ENCODE results near the gene IGLON5.

The IGLON5 gene

DNA sequence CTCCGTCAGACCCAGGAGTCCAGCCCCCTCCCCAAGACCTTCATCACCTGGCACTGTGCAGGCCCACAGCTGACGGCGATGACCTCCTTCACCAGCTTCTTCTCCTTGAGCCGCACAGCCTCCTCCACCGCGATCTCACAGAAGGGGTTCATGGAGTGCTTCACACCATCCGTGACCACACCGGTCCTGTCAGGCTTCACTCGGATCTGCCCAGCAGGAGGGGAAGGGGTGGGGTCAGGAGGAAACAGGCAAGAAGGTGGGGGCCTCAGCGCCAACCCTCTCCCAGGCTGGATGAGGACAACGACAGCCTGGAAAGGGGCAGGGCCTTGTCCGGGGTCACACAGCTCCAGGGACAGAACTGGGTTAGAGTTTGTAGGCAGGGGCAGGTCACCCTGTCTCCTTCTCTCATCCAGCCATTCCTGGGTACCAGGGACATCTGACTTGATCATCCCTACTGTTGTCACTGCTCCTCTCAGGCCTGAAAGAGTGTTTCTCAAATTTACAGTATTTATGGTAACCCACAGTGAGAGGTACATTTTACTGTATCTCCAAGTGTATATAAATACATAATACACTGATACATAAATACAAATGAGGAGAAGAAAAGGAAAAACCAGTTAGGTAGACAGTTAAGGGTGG is 42.8 kb downstream of the IGLON5 start (continued):
- TF ChIP-seq, protein P1, sequence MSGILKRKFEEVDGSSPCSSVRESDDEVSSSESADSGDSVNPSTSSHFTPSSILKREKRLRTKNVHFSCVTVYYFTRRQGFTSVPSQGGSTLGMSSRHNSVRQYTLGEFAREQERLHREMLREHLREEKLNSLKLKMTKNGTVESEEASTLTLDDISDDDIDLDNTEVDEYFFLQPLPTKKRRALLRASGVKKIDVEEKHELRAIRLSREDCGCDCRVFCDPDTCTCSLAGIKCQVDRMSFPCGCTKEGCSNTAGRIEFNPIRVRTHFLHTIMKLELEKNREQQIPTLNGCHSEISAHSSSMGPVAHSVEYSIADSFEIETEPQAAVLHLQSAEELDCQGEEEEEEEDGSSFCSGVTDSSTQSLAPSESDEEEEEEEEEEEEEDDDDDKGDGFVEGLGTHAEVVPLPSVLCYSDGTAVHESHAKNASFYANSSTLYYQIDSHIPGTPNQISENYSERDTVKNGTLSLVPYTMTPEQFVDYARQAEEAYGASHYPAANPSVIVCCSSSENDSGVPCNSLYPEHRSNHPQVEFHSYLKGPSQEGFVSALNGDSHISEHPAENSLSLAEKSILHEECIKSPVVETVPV (CRISPR knock-in tag; IDR thresholded peaks at IDR 0.05): no peak
- TF ChIP-seq ISL1 (CRISPR knock-in tag; IDR thresholded peaks at IDR 0.05) (no peak), SNAI2 (CRISPR knock-in tag; IDR thresholded peaks at IDR 0.05) (no peak), ZFP30 (CRISPR knock-in tag; IDR thresholded peaks at IDR 0.05) (no peak), ZC3H10 (CRISPR knock-in tag; IDR thresholded peaks at IDR 0.05) (no peak), ZNF70 (CRISPR knock-in tag; IDR thresholded peaks at IDR 0.05) (no peak), GLIS3 (CRISPR knock-in tag; IDR thresholded peaks at IDR 0.05) (no peak), ZNF565 (CRISPR knock-in tag; conservative IDR thresholded peaks at IDR 0.05; ENCODE audit: low read depth) (no peak), BACH2 (CRISPR knock-in tag; IDR thresholded peaks at IDR 0.05; ENCODE audit: borderline replicate concordance) (no peak)

DNA sequence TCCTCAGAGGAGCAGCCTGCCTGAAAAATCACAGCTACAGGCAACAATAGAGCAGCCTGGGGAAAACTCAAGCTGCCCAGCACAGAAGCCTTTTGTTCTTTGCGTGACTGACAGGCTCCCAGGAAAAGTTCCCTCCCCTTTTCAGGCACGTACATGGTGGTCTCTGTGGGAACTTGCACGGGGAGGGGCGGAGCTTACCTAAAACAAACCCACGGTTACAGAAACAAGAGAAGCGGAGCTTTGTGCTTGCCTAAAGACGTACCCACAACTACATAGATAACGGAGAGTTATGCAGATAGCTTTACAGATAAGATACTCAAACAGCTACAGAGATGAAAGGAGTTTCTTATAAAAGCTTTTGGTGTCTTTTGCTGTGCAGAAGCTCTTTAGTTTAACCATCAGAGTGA is 43.3 kb downstream of the IGLON5 start:
- no peak for ATAC-seq
- TF ChIP-seq ZFP3 (CRISPR knock-in tag; IDR thresholded peaks at IDR 0.05) (no peak), ZFP30 (CRISPR knock-in tag; IDR thresholded peaks at IDR 0.05) (no peak), OSR1 (CRISPR knock-in tag; IDR thresholded peaks at IDR 0.05) (no peak), ZNF70 (CRISPR knock-in tag; IDR thresholded peaks at IDR 0.05) (no peak), CSDC2 (CRISPR knock-in tag; IDR thresholded peaks at IDR 0.05) (no peak), GLIS3 (CRISPR knock-in tag; IDR thresholded peaks at IDR 0.05) (no peak), ZNF8 (CRISPR knock-in tag; IDR thresholded peaks at IDR 0.05) (no peak), ARNTL (CRISPR knock-in tag; IDR thresholded peaks at IDR 0.05; ENCODE audit: borderline replicate concordance, low read depth) (no peak), TOX (CRISPR knock-in tag; IDR thresholded peaks at IDR 0.05; ENCODE audit: borderline replicate concordance) (no peak), RARB (CRISPR knock-in tag; IDR thresholded peaks at IDR 0.05) (no peak), ESRRG (CRISPR knock-in tag; IDR thresholded peaks at IDR 0.05) (no peak)
- TF ChIP-seq, protein P2, sequence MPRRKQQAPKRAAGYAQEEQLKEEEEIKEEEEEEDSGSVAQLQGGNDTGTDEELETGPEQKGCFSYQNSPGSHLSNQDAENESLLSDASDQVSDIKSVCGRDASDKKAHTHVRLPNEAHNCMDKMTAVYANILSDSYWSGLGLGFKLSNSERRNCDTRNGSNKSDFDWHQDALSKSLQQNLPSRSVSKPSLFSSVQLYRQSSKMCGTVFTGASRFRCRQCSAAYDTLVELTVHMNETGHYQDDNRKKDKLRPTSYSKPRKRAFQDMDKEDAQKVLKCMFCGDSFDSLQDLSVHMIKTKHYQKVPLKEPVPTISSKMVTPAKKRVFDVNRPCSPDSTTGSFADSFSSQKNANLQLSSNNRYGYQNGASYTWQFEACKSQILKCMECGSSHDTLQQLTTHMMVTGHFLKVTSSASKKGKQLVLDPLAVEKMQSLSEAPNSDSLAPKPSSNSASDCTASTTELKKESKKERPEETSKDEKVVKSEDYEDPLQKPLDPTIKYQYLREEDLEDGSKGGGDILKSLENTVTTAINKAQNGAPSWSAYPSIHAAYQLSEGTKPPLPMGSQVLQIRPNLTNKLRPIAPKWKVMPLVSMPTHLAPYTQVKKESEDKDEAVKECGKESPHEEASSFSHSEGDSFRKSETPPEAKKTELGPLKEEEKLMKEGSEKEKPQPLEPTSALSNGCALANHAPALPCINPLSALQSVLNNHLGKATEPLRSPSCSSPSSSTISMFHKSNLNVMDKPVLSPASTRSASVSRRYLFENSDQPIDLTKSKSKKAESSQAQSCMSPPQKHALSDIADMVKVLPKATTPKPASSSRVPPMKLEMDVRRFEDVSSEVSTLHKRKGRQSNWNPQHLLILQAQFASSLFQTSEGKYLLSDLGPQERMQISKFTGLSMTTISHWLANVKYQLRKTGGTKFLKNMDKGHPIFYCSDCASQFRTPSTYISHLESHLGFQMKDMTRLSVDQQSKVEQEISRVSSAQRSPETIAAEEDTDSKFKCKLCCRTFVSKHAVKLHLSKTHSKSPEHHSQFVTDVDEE (CRISPR knock-in tag; IDR thresholded peaks at IDR 0.05): no peak
- TF ChIP-seq, protein P3, sequence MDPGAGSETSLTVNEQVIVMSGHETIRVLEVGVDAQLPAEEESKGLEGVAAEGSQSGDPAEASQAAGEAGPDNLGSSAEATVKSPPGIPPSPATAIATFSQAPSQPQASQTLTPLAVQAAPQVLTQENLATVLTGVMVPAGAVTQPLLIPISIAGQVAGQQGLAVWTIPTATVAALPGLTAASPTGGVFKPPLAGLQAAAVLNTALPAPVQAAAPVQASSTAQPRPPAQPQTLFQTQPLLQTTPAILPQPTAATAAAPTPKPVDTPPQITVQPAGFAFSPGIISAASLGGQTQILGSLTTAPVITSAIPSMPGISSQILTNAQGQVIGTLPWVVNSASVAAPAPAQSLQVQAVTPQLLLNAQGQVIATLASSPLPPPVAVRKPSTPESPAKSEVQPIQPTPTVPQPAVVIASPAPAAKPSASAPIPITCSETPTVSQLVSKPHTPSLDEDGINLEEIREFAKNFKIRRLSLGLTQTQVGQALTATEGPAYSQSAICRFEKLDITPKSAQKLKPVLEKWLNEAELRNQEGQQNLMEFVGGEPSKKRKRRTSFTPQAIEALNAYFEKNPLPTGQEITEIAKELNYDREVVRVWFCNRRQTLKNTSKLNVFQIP (CRISPR knock-in tag; IDR thresholded peaks at IDR 0.05; ENCODE audit: borderline replicate concordance, low read depth): no peak
- TF ChIP-seq, protein P4, sequence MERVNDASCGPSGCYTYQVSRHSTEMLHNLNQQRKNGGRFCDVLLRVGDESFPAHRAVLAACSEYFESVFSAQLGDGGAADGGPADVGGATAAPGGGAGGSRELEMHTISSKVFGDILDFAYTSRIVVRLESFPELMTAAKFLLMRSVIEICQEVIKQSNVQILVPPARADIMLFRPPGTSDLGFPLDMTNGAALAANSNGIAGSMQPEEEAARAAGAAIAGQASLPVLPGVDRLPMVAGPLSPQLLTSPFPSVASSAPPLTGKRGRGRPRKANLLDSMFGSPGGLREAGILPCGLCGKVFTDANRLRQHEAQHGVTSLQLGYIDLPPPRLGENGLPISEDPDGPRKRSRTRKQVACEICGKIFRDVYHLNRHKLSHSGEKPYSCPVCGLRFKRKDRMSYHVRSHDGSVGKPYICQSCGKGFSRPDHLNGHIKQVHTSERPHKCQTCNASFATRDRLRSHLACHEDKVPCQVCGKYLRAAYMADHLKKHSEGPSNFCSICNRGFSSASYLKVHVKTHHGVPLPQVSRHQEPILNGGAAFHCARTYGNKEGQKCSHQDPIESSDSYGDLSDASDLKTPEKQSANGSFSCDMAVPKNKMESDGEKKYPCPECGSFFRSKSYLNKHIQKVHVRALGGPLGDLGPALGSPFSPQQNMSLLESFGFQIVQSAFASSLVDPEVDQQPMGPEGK (CRISPR knock-in tag; IDR thresholded peaks at IDR 0.05; ENCODE audit: borderline replicate concordance): no peak
- TF ChIP-seq, protein P1 (CRISPR knock-in tag; IDR thresholded peaks at IDR 0.05): no peak
- TF ChIP-seq, protein P5, sequence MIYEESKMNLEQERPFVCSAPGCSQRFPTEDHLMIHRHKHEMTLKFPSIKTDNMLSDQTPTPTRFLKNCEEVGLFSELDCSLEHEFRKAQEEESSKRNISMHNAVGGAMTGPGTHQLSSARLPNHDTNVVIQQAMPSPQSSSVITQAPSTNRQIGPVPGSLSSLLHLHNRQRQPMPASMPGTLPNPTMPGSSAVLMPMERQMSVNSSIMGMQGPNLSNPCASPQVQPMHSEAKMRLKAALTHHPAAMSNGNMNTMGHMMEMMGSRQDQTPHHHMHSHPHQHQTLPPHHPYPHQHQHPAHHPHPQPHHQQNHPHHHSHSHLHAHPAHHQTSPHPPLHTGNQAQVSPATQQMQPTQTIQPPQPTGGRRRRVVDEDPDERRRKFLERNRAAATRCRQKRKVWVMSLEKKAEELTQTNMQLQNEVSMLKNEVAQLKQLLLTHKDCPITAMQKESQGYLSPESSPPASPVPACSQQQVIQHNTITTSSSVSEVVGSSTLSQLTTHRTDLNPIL (CRISPR knock-in tag; IDR thresholded peaks at IDR 0.05; ENCODE audit: low read depth): no peak

All from SK-N-SH treated with all-trans-retinoic acid at 6 μM for 48 hours (cell line).